Central memory CD8-positive, alpha-beta T cell (primary cell): ENCODE measurements around the gene BAIAP2L2.

ENCODE experiments used
- ATAC-seq: fragments of 150-1000 bp; cut with Tn5 transposase; replicated peaks from 2 replicates; pipeline ENCODE4 v1.10.0; 2022; ENCODE audit warnings: mild to moderate bottlenecking, moderate FRiP score, moderate number of reproducible peaks; ENCODE audit not compliant: poor library complexity, severe bottlenecking; ENCODE audit errors: extremely low read depth
- DNase-seq, 2 donors: peaks; one replicate each; pipeline ENCODE4 v3.0.0; 2021; ENCODE audit warnings: low spot score in 2 of 2
- H3K27ac Mint-ChIP-seq: one replicate; pipeline ENCODE4 v1.8.0; 2022; ENCODE audit warnings: low read depth, mild to moderate bottlenecking, moderate library complexity, mixed read lengths
- H3K27me3 Mint-ChIP-seq: one replicate; pipeline ENCODE4 v1.8.0; 2022; ENCODE audit warnings: mixed read lengths
- H3K36me3 Mint-ChIP-seq: one replicate; pipeline ENCODE4 v1.8.0; 2022; ENCODE audit warnings: mild to moderate bottlenecking, moderate library complexity, mixed read lengths; ENCODE audit not compliant: insufficient read depth
- H3K4me1 Mint-ChIP-seq: one replicate; pipeline ENCODE4 v1.8.0; 2022; ENCODE audit warnings: mixed read lengths
- H3K4me3 Mint-ChIP-seq: one replicate; pipeline ENCODE4 v1.8.0; 2022; ENCODE audit warnings: mild to moderate bottlenecking, moderate library complexity, mixed read lengths
- H3K9me3 Mint-ChIP-seq: one replicate; pipeline ENCODE4 v1.8.0; 2022; ENCODE audit warnings: mixed read lengths

The BAIAP2L2 gene

GRCh38 chr22:38072322-38073149, 37.9 kb downstream of the BAIAP2L2 start:
- Mint-ChIP-seq H3K36me3 (peaks cover 17% of the 10 kb centered on the region), H3K4me1 (no peaks in the 10 kb centered on the region), H3K27ac (no peak overlapping the region), H3K9me3 (no peaks in the 10 kb centered on the region), H3K4me3 (no peak overlapping the region), H3K27me3 (no peaks in the 10 kb centered on the region)
- ATAC-seq: no peak
- DNase-seq: no peak

GRCh38 chr22:38071421-38072321, 38.8 kb downstream of the BAIAP2L2 start:
- Mint-ChIP-seq H3K9me3 (no peaks in the 10 kb centered on the region), H3K4me3 (no peak overlapping the region)
- no peak for ATAC-seq

GRCh38 chr22:38070250-38070921, 40.1 kb downstream of the BAIAP2L2 start:
- H3K27ac Mint-ChIP-seq: no peak overlapping the region
- H3K4me3 Mint-ChIP-seq: no peak overlapping the region
- H3K36me3 Mint-ChIP-seq: peaks cover 19% of the 10 kb centered on the region

More at GRCh38 chr22:38071421-38072321, 38.8 kb downstream of the BAIAP2L2 start:
- Mint-ChIP-seq H3K27ac (no peak overlapping the region), H3K27me3 (no peaks in the 10 kb centered on the region), H3K36me3 (peaks cover 19% of the 10 kb centered on the region), H3K4me1 (no peaks in the 10 kb centered on the region)
- DNase-seq: no peak

GRCh38 chr22:38069372-38070249, 40.9 kb downstream of the BAIAP2L2 start:
- no peak overlapping the region for H3K4me3 Mint-ChIP-seq
- H3K27ac Mint-ChIP-seq: no peak overlapping the region
- DNase-seq (no peak), ATAC-seq (no peak)
- no peaks in the 10 kb centered on the region for H3K27me3 Mint-ChIP-seq
- peaks cover 21% of the 10 kb centered on the region for H3K36me3 Mint-ChIP-seq
- no peaks in the 10 kb centered on the region for H3K9me3 Mint-ChIP-seq
- no peaks in the 10 kb centered on the region for H3K4me1 Mint-ChIP-seq

More at GRCh38 chr22:38070250-38070921, 40.1 kb downstream of the BAIAP2L2 start:
- no peak for ATAC-seq
- no peaks in the 10 kb centered on the region for H3K4me1 Mint-ChIP-seq
- DNase-seq: no peak
- no peaks in the 10 kb centered on the region for H3K9me3 Mint-ChIP-seq
- H3K27me3 Mint-ChIP-seq: no peaks in the 10 kb centered on the region

DNA sequence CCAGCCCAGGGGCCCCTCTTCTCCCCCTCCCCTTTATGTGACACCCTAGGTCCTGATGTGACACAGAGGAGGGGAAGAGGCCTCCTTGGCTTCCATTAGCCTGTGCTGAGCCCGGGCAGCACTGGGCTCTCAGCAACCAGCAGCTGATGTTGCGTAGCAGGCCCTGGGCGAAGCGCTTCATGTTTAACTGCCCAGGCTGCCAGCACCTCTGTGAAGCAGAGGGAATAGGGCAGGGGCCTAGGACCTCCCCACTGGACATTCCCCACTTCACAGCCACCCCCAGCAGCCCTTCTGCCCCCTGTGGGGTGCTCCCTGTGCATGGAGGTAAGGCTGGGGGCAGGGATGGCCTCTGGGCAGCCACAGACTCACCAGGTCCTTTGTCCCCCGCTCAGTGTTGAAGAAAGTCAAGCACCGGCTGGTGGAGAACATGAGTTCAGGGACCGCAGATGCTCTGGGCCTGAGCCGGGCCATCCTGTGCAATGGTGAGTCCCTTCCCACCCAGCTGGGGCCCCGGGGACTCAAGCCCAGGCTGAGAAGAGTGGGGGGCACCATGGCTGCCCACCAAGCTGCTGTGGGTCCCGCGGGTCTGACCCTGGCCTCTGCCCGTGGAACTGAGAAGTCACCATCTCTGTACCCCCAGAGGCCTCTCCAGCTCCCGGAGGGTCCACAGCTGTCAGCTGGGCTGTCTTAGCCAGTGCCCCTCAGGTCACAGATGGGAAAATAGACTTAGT, 41.7 kb downstream of the BAIAP2L2 start:
- H3K4me3 Mint-ChIP-seq: no peak overlapping the region
- no peak overlapping the region for H3K27ac Mint-ChIP-seq
- H3K27me3 Mint-ChIP-seq: no peaks in the 10 kb centered on the region
- DNase-seq (no peak), ATAC-seq (no peak)
- H3K9me3 Mint-ChIP-seq: no peaks in the 10 kb centered on the region
- H3K36me3 Mint-ChIP-seq: peaks cover 19% of the 10 kb centered on the region
- no peaks in the 10 kb centered on the region for H3K4me1 Mint-ChIP-seq

- H3K4me3 Mint-ChIP-seq: no peak overlapping the region
- H3K27me3 Mint-ChIP-seq: no peaks in the 10 kb centered on the region
- H3K9me3 Mint-ChIP-seq: no peaks in the 10 kb centered on the region
- no peak overlapping the region for H3K27ac Mint-ChIP-seq
- DNase-seq: no peak
- peaks cover 23% of the 10 kb centered on the region for H3K36me3 Mint-ChIP-seq
- ATAC-seq: no peak
- no peaks in the 10 kb centered on the region for H3K4me1 Mint-ChIP-seq
Measured at GRCh38 chr22:38067761-38068360, 42.6 kb downstream of the BAIAP2L2 start.

DNA sequence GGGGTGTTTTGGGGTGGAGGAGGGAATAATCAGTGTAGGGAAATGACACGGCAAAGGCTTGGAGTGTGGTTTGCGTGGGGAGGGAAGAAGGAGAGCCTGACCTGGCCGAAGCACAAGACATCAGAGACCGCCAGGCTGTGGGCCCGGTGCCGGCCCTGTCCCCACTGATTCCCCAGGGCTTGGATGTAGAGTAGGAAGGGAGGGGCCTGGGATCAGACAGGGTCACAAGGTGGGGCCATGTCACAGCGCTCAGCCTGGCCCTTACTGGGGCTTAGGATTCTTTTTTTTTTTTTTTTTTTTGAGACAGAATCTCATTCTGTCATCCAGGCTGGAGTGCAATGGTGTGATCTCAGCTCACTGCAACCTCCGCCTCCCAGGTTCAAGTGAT, 43.5 kb downstream of the BAIAP2L2 start:
- Mint-ChIP-seq H3K27ac (no peak overlapping the region), H3K4me1 (no peaks in the 10 kb centered on the region), H3K4me3 (no peak overlapping the region), H3K9me3 (no peaks in the 10 kb centered on the region), H3K36me3 (peaks cover 20% of the 10 kb centered on the region), H3K27me3 (no peaks in the 10 kb centered on the region)
- ATAC-seq (no peak), DNase-seq (no peak)

- ATAC-seq (no peak), DNase-seq (no peak)
- no peaks in the 10 kb centered on the region for H3K4me1 Mint-ChIP-seq
- no peak overlapping the region for H3K27ac Mint-ChIP-seq
- H3K4me3 Mint-ChIP-seq: no peak overlapping the region
- no peaks in the 10 kb centered on the region for H3K9me3 Mint-ChIP-seq
- no peaks in the 10 kb centered on the region for H3K27me3 Mint-ChIP-seq
- peaks cover 22% of the 10 kb centered on the region for H3K36me3 Mint-ChIP-seq
Measured at GRCh38 chr22:38066381-38067027, 44.0 kb downstream of the BAIAP2L2 start.

DNA sequence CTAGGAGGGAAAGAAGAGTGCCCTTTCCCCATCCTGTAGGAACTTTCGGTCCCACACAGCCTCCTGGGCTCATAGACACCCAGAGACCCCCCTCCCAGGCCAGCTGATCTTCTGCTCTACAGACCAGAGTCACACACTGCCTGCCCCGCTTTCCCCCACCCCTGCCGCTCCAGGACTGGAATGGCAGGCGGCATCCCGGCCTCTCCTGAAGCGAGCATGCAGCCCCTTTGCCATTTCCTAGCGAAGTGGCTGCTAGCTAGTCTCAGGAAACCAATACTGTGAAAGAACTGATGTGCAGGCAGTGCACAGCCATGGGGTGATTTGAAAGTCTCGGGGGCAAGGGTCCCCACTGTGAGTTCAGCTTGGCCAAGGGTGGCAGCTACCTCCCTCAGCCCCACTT, 44.9 kb downstream of the BAIAP2L2 start:
- H3K27me3 Mint-ChIP-seq: no peaks in the 10 kb centered on the region
- DNase-seq (no peak), ATAC-seq (no peak)
- H3K9me3 Mint-ChIP-seq: no peaks in the 10 kb centered on the region
- H3K4me3 Mint-ChIP-seq: no peak overlapping the region
- peaks cover 22% of the 10 kb centered on the region for H3K36me3 Mint-ChIP-seq
- no peaks in the 10 kb centered on the region for H3K4me1 Mint-ChIP-seq
- no peak overlapping the region for H3K27ac Mint-ChIP-seq

- no peak for ATAC-seq
- DNase-seq: no peak
- Mint-ChIP-seq H3K4me3 (no peak overlapping the region), H3K27me3 (no peaks in the 10 kb centered on the region), H3K9me3 (no peaks in the 10 kb centered on the region), H3K27ac (no peak overlapping the region), H3K4me1 (peaks cover 8% of the 10 kb centered on the region), H3K36me3 (peaks cover 24% of the 10 kb centered on the region)
Measured at GRCh38 chr22:38062791-38063190, 47.7 kb downstream of the BAIAP2L2 start.
